Type B pancreatic cell (in vitro differentiated cells): ENCODE measurements around the gene SNX5. TPM values are rescaled to one million over a fixed set of nuclear protein-coding genes. Genes with fewer than 3 reads are reported as not detected.

ENCODE experiments used
- DNase-seq: peaks from one replicate; pipeline ENCODE4 v3.0.0; 2021; ENCODE audit warnings: mixed read lengths; ENCODE audit not compliant: unreplicated experiment; ENCODE audit errors: extremely low spot score
- H3K27ac Mint-ChIP-seq: 2 replicates; pipeline ENCODE4 v1.8.0; 2021; ENCODE audit warnings: mild to moderate bottlenecking, mixed read lengths
- H3K27me3 Mint-ChIP-seq: 2 replicates; pipeline ENCODE4 v1.8.0; 2021; ENCODE audit warnings: mixed read lengths
- H3K36me3 Mint-ChIP-seq: 2 replicates; pipeline ENCODE4 v1.8.0; 2021; ENCODE audit warnings: mixed read lengths
- H3K4me1 Mint-ChIP-seq: one replicate; pipeline ENCODE4 v1.8.0; 2021; ENCODE audit warnings: mixed read lengths; ENCODE audit not compliant: unreplicated experiment
- H3K4me3 Mint-ChIP-seq: 2 replicates; pipeline ENCODE4 v1.8.0; 2021; ENCODE audit warnings: mild to moderate bottlenecking, mixed read lengths
- H3K9me3 Mint-ChIP-seq: 2 replicates; pipeline ENCODE4 v1.8.0; 2021; ENCODE audit warnings: mixed read lengths
- CTCF ChIP-seq: fragments of 200-600 bp; sonication (generic); conservative IDR thresholded peaks from 2 replicates; pipeline ENCODE4 v1.5.0; 2021; ENCODE audit warnings: antibody characterized with exemption, mild to moderate bottlenecking
- total RNA-seq: library from RNA; stranded (reverse); gene quantifications from 2 replicates; pipeline ENCODE4 v1.2.1, GENCODE V29; 2021; ENCODE audit warnings: low replicate concordance

Gene SNX5
- total RNA-seq, 1 donor from 2014 or later, result 115 TPM

- no peaks in the 10 kb centered on the region for H3K36me3 Mint-ChIP-seq
- DNase-seq, result no peak
- H3K4me1 Mint-ChIP-seq, result no peaks in the 10 kb centered on the region
- no peak overlapping the region for H3K4me3 Mint-ChIP-seq
- no peaks in the 10 kb centered on the region for H3K27me3 Mint-ChIP-seq
- no peaks in the 10 kb centered on the region for H3K9me3 Mint-ChIP-seq
- no peak overlapping the region for H3K27ac Mint-ChIP-seq
- no peak for TF ChIP-seq CTCF
Measured at GRCh38 chr20:17917832-17918618, 50.6 kb downstream of the SNX5 start.

DNA sequence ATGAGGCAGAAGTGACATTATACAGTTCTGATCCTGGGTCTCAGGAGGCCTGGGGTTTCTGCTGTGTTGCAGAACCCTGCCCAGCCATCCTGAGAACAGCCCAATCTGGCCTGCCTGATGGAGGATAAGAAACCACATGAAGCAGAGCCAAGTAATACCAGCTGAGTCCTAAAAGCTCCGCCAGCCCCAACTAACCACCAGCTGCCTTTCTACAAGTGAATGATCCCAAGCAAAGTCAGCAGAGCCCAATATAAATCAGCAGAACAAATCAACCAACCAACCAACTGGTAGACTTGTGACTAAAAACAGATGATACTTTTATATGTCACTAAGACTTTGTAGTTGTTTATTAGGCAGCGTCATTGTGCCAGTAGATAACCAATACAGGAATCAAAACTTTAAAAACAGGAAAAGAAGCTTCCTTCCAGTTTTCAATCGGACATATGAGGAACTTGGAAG, 52.1 kb downstream of the SNX5 start:
- H3K27ac Mint-ChIP-seq, result no peak overlapping the region
- H3K4me3 Mint-ChIP-seq, result no peak overlapping the region
- TF ChIP-seq CTCF, result no peak
- H3K9me3 Mint-ChIP-seq, result no peaks in the 10 kb centered on the region
- no peaks in the 10 kb centered on the region for H3K36me3 Mint-ChIP-seq
- no peak for DNase-seq
- H3K27me3 Mint-ChIP-seq, result no peaks in the 10 kb centered on the region
- no peaks in the 10 kb centered on the region for H3K4me1 Mint-ChIP-seq

DNA sequence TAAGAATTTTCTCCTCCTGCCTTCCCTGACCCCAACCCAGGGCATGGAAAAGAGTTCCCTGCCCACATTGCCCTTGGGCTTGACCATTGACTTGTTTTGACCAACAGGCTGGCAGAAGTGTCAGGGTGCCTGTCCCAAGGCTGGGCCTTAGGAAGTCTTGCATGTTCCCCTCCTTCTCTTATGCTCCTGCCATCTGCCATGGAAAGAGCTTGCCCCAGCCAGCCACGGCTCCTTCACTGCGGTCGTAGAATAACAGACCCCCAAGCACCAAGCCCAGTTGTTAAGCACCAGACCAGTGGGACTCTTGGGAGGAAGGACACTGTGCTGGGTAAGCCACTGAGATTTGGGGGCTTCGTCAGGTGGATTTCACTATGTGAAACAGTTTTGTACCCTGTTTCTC, 53.6 kb downstream of the SNX5 start:
- Mint-ChIP-seq H3K4me3 (no peak overlapping the region), H3K27ac (no peak overlapping the region), H3K36me3 (no peaks in the 10 kb centered on the region), H3K9me3 (no peaks in the 10 kb centered on the region), H3K27me3 (no peaks in the 10 kb centered on the region), H3K4me1 (peaks cover 5% of the 10 kb centered on the region)
- no peak for TF ChIP-seq CTCF
- no peak for DNase-seq

GRCh38 chr20:17912916-17913315, 55.7 kb downstream of the SNX5 start:
- Mint-ChIP-seq H3K9me3 (no peaks in the 10 kb centered on the region), H3K4me1 (peaks cover 14% of the 10 kb centered on the region), H3K36me3 (no peaks in the 10 kb centered on the region)

DNA sequence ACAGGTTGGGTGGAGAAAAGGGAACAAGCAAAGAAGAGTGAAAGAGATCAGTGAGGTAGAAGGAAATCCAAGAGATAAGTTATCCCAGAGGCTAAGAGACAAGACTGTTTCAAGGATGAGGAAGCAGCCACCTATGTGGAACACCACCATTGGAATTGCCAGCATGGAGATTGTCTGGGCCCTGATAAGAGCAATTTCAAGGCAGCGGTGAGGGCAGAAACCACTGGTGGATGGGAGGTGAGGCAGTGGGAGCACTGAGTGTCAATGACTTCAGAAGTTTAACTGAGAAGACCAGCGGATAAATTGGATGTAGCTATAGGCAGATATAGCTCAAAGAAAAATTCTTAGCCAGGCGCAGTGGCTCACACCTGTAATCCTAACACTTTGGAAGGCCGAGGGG, 56.7 kb downstream of the SNX5 start:
- H3K27me3 Mint-ChIP-seq, result no peaks in the 10 kb centered on the region
- no peaks in the 10 kb centered on the region for H3K9me3 Mint-ChIP-seq
- H3K4me3 Mint-ChIP-seq, result no peak overlapping the region
- no peak for DNase-seq
- no peak overlapping the region for H3K27ac Mint-ChIP-seq
- no peak for TF ChIP-seq CTCF
- no peaks in the 10 kb centered on the region for H3K36me3 Mint-ChIP-seq
- peaks cover 14% of the 10 kb centered on the region for H3K4me1 Mint-ChIP-seq

More at GRCh38 chr20:17912916-17913315, 55.7 kb downstream of the SNX5 start:
- DNase-seq, result no peak
- no peak overlapping the region for H3K4me3 Mint-ChIP-seq
- TF ChIP-seq CTCF, result no peak
- H3K27ac Mint-ChIP-seq, result no peak overlapping the region
- no peaks in the 10 kb centered on the region for H3K27me3 Mint-ChIP-seq
